Mesendoderm (in vitro differentiated cells): Measurements from ENCODE around the gene WDCP. TPM values are rescaled to one million over a fixed set of nuclear protein-coding genes. Genes with fewer than 3 reads are reported as not detected.
"Not testable (repeated sequence)": the region's sequence is repeated elsewhere in the genome, so short reads cannot be mapped to it uniquely, and the experiment has no call there.

Experiments
- DNase-seq: peaks from one replicate; pipeline ENCODE4 v3.0.0; 2013
- H2AK5ac ChIP-seq: 2 replicates; pipeline ENCODE4 v1.6.1; 2013; ENCODE audit warnings: low read length, inconsistent platforms
- H2BK120ac ChIP-seq: 2 replicates; pipeline ENCODE4 v1.6.1; 2013; ENCODE audit warnings: low read depth, mild to moderate bottlenecking, low read length, moderate library complexity, mixed read lengths
- H2BK15ac ChIP-seq: replicated peaks from 2 replicates; pipeline ENCODE4 v1.6.1; 2013; ENCODE audit warnings: low read depth, mild to moderate bottlenecking, moderate library complexity
- H2BK5ac ChIP-seq: 2 replicates; pipeline ENCODE4 v1.6.1; 2013; ENCODE audit warnings: low read length, inconsistent platforms
- H3K18ac ChIP-seq: 2 replicates; pipeline ENCODE4 v1.6.1; 2013; ENCODE audit warnings: mild to moderate bottlenecking, low read length, mixed read lengths
- H3K23ac ChIP-seq: one replicate; pipeline ENCODE4 v1.6.1; 2013; ENCODE audit warnings: low read length
- H3K27ac ChIP-seq: 2 replicates; pipeline ENCODE4 v1.5.1; 2013; ENCODE audit warnings: low read depth, mild to moderate bottlenecking, inconsistent platforms, low read length, moderate library complexity
- H3K27me3 ChIP-seq: 2 replicates; pipeline ENCODE4 v1.6.1; 2013; ENCODE audit warnings: low read length, control low read depth, mild to moderate bottlenecking, inconsistent platforms; ENCODE audit not compliant: insufficient read depth, poor library complexity
- H3K36me3 ChIP-seq: 2 replicates; pipeline ENCODE4 v1.6.1; 2013; ENCODE audit warnings: low read length, inconsistent platforms; ENCODE audit not compliant: control insufficient read depth, insufficient read depth
- H3K4ac ChIP-seq: one replicate; pipeline ENCODE4 v1.6.1; 2013; ENCODE audit warnings: low read depth, mild to moderate bottlenecking, low read length, moderate library complexity
- H3K4me1 ChIP-seq: 2 replicates; pipeline ENCODE4 v1.6.1; 2013; ENCODE audit warnings: low read depth, low read length, inconsistent platforms; ENCODE audit not compliant: control insufficient read depth
- H3K4me2 ChIP-seq: 2 replicates; pipeline ENCODE4 v1.6.1; 2013; ENCODE audit warnings: low read length
- H3K4me3 ChIP-seq: 2 replicates; pipeline ENCODE4 v1.5.1; 2013; ENCODE audit warnings: mild to moderate bottlenecking, low read length
- H3K56ac ChIP-seq: one replicate; pipeline ENCODE4 v1.6.1; 2013; ENCODE audit warnings: low read length
- H3K79me1 ChIP-seq: 2 replicates; pipeline ENCODE4 v1.6.1; 2013; ENCODE audit warnings: low read length, inconsistent platforms
- H3K79me2 ChIP-seq: 2 replicates; pipeline ENCODE4 v1.6.1; 2013; ENCODE audit warnings: mild to moderate bottlenecking, low read length; ENCODE audit not compliant: control insufficient read depth, insufficient read depth
- H3K9ac ChIP-seq: 2 replicates; pipeline ENCODE4 v1.6.1; 2013; ENCODE audit warnings: low read length, inconsistent platforms
- H4K5ac ChIP-seq: one replicate; pipeline ENCODE4 v1.6.1; 2013; ENCODE audit warnings: low read length
- H4K8ac ChIP-seq: one replicate; pipeline ENCODE4 v1.6.1; 2013; ENCODE audit warnings: low read depth, mild to moderate bottlenecking, control low read depth, low read length, moderate library complexity
- WGBS: extraction: QIAGEN DNeasy Blood & Tissue Kit; methylation state at CpG from one replicate; pipeline ENCODE4 v1.1.7; 2013; ENCODE audit warnings: low lambda C conversion rate, missing lambda C conversion rate; ENCODE audit not compliant: insufficient coverage; ENCODE audit errors: extremely low coverage; 5-methylcytosine and 5-hydroxymethylcytosine counted together
- polyA plus RNA-seq, 2 experiments: library from polyadenylated mRNA; stranded (reverse); fragments of 200-250 nt; gene quantifications; one replicate each; pipeline ENCODE4 v1.2.3, GENCODE V29; 2013

The WDCP gene, protein sequence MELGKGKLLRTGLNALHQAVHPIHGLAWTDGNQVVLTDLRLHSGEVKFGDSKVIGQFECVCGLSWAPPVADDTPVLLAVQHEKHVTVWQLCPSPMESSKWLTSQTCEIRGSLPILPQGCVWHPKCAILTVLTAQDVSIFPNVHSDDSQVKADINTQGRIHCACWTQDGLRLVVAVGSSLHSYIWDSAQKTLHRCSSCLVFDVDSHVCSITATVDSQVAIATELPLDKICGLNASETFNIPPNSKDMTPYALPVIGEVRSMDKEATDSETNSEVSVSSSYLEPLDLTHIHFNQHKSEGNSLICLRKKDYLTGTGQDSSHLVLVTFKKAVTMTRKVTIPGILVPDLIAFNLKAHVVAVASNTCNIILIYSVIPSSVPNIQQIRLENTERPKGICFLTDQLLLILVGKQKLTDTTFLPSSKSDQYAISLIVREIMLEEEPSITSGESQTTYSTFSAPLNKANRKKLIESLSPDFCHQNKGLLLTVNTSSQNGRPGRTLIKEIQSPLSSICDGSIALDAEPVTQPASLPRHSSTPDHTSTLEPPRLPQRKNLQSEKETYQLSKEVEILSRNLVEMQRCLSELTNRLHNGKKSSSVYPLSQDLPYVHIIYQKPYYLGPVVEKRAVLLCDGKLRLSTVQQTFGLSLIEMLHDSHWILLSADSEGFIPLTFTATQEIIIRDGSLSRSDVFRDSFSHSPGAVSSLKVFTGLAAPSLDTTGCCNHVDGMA
- polyA plus RNA-seq (2013, experiment 1 of 2): 10.2 TPM
- polyA plus RNA-seq (2013, experiment 2 of 2): 10.2 TPM

- Histone ChIP-seq H2BK120ac (no peak within 1 kb of the TSS), H4K8ac (no peak within 1 kb of the TSS), H3K23ac (no peak within 1 kb of the TSS), H3K79me2 (peaks cover 2% of the 10 kb centered on the region), H3K4me1 (no peaks in the 10 kb centered on the region), H3K27me3 (no peaks in the 10 kb centered on the region), H4K5ac (no peak within 1 kb of the TSS), H3K4me2 (peak within 1 kb of the TSS; percentile 83), H2BK15ac (no peak within 1 kb of the TSS), H3K56ac (peak within 1 kb of the TSS; percentile 97), H3K9ac (peak within 1 kb of the TSS; percentile 89), H2BK5ac (no peak within 1 kb of the TSS), H2AK5ac (no peak within 1 kb of the TSS), H3K36me3 (no peaks in the 10 kb centered on the region), H3K4me3 (peak within 1 kb of the TSS; percentile 86), H3K27ac (peak within 1 kb of the TSS; percentile 34), H3K4ac (no peak within 1 kb of the TSS), H3K79me1 (peaks cover 2% of the 10 kb centered on the region), H3K18ac (peak within 1 kb of the TSS; percentile 64)
- DNase-seq: peak; percentile 100
- no CpG with 5 or more reads among the region's 38 CpGs for WGBS
Observed at GRCh38 chr2:24046930-24047702, at the start of gene WDCP. Gene WDCP (minus strand): TSS chr2:24047391. CDS start chr2:24039494, 7,897 bp downstream.

GRCh38 chr2:24095171-24095677 is 48.0 kb upstream of the WDCP start:
- not testable (repeated sequence) for H3K27ac ChIP-seq, H3K18ac ChIP-seq, H2AK5ac ChIP-seq, H4K8ac ChIP-seq, H4K5ac ChIP-seq, H3K9ac ChIP-seq, H3K79me1 ChIP-seq, H3K4me1 ChIP-seq, H2BK15ac ChIP-seq, H3K56ac ChIP-seq, H2BK120ac ChIP-seq, H3K27me3 ChIP-seq, H3K36me3 ChIP-seq, H3K4ac ChIP-seq, H3K23ac ChIP-seq, H2BK5ac ChIP-seq, H3K4me2 ChIP-seq, H3K4me3 ChIP-seq, H3K79me2 ChIP-seq
- WGBS: no CpG with 5 or more reads among the region's 17 CpGs
- peak; percentile 32 for DNase-seq

GRCh38 chr2:24093270-24093669 is 46.1 kb upstream of the WDCP start:
- not testable (repeated sequence) for H3K4ac ChIP-seq, H3K4me3 ChIP-seq, H3K36me3 ChIP-seq, H3K4me1 ChIP-seq, DNase-seq, H4K8ac ChIP-seq, H3K56ac ChIP-seq, H3K79me2 ChIP-seq, H3K27me3 ChIP-seq, H3K27ac ChIP-seq, H4K5ac ChIP-seq, H3K9ac ChIP-seq, H2BK120ac ChIP-seq, H3K23ac ChIP-seq, H2AK5ac ChIP-seq, H3K4me2 ChIP-seq, H2BK15ac ChIP-seq, H3K18ac ChIP-seq, H3K79me1 ChIP-seq, H2BK5ac ChIP-seq
- WGBS: no CpG with 5 or more reads among the region's 5 CpGs

DNA sequence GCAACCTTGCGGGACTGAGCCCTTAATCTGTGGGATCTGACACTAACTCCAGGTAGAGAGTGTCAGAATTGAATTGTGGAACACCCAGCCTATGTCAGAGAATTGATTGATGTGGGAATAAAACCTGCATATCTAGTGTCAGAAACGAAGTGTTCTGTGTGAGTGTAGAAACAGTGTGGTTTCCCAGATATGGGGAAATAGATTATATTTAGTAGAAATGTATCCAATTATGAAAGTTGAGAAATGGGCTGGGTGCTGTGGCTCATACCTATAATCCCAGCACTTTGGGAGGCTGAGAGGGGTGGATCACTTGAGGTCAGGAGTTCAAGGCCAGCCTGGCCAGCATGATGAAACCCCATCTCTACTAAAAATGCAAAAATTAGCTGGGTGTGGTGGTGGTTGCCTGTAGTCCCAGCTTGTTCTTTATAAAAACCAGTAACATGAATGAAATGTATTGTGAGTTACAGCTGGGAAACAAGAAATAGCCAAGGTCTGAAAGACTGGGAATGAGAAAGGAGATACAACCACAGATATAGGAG is 41.7 kb upstream of the WDCP start:
- no peak overlapping the region for H3K4ac ChIP-seq

DNA sequence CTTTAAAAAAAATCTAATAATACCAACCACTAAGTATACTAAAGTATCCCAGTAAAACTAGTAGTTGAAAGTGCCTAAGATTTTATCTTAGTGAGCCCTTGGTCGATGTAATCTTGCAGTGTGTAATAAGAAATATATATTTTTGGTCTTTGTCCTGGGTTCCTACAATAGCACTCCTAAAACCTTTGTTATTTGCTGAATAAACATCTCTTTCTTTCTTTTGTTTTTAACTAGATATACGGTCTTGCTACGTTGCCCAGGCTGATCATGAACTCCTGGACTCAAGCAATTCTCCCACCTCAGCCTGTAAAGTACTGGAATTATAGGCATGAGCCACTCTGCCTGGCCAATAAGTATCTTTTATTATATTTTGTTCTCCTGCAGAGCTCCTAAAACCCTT is 39.8 kb upstream of the WDCP start:
- no CpG with 5 or more reads among the region's 3 CpGs for WGBS
- no peak overlapping the region for H3K4ac ChIP-seq
- no peak for DNase-seq
- no peaks in the 10 kb centered on the region for H3K27me3 ChIP-seq
- H3K23ac ChIP-seq: no peak overlapping the region
- H4K5ac ChIP-seq: no peak overlapping the region
- H2BK5ac ChIP-seq: no peak overlapping the region
- H3K18ac ChIP-seq: no peak overlapping the region
- no peak overlapping the region for H2BK15ac ChIP-seq
- H3K27ac ChIP-seq: no peak overlapping the region
- H3K79me2 ChIP-seq: no peaks in the 10 kb centered on the region
- H2AK5ac ChIP-seq: no peak overlapping the region
- H4K8ac ChIP-seq: no peak overlapping the region
- no peak overlapping the region for H3K4me2 ChIP-seq
- no peak overlapping the region for H3K4me3 ChIP-seq
- H3K56ac ChIP-seq: no peak overlapping the region
- peaks cover 3% of the 10 kb centered on the region for H3K4me1 ChIP-seq
- no peak overlapping the region for H2BK120ac ChIP-seq
- no peaks in the 10 kb centered on the region for H3K79me1 ChIP-seq
- peaks cover 1% of the 10 kb centered on the region for H3K36me3 ChIP-seq
- H3K9ac ChIP-seq: no peak overlapping the region

More for the DNA sequence above, 41.7 kb upstream of the WDCP start:
- H3K79me1 ChIP-seq: no peaks in the 10 kb centered on the region
- no CpG with 5 or more reads among the region's 2 CpGs for WGBS
- H3K4me1 ChIP-seq: no peaks in the 10 kb centered on the region
- no peak overlapping the region for H3K27ac ChIP-seq
- H2AK5ac ChIP-seq: no peak overlapping the region
- no peak overlapping the region for H2BK120ac ChIP-seq
- H4K8ac ChIP-seq: no peak overlapping the region
- H3K27me3 ChIP-seq: no peaks in the 10 kb centered on the region
- no peak for DNase-seq
- no peaks in the 10 kb centered on the region for H3K36me3 ChIP-seq
- H3K4me2 ChIP-seq: no peak overlapping the region
- no peak overlapping the region for H2BK5ac ChIP-seq
- no peak overlapping the region for H3K18ac ChIP-seq
- H3K4me3 ChIP-seq: no peak overlapping the region
- H3K56ac ChIP-seq: no peak overlapping the region
- H3K79me2 ChIP-seq: no peaks in the 10 kb centered on the region
- no peak overlapping the region for H4K5ac ChIP-seq
- H2BK15ac ChIP-seq: no peak overlapping the region
- no peak overlapping the region for H3K9ac ChIP-seq
- H3K23ac ChIP-seq: no peak overlapping the region
